Measurements from ENCODE around the gene CDC40.

CDC40 gene

GRCh38 chr6:110180228-110181008 lies at the start of gene CDC40:
CDC40 (plus strand) TSS chr6:110180427; CDS start chr6:110180445, 18 bp downstream.
- TF ChIP-seq CTCF (IDR thresholded peaks at IDR 0.05; ENCODE audit: borderline replicate concordance, insufficient read depth, low read depth, low read length): no peak
- peak within 1 kb of the TSS; percentile 84 for H3K4me3 ChIP-seq (ENCODE audit: low read depth, low read length)

- H3K4me3 ChIP-seq (ENCODE audit: low read depth, low read length): no peak overlapping the region
- no peak for TF ChIP-seq CTCF (IDR thresholded peaks at IDR 0.05; ENCODE audit: borderline replicate concordance, insufficient read depth, low read depth, low read length)
These were observed 42.0 kb upstream of the CDC40 start for GRCh38 chr6:110137924-110138887.

GRCh38 chr6:110139052-110139451 lies 41.2 kb upstream of the CDC40 start:
- H3K4me3 ChIP-seq (ENCODE audit: low read depth, low read length): no peak overlapping the region
- no peak for TF ChIP-seq CTCF (IDR thresholded peaks at IDR 0.05; ENCODE audit: borderline replicate concordance, insufficient read depth, low read depth, low read length)

GRCh38 chr6:110140650-110141049 lies 39.6 kb upstream of the CDC40 start:
- TF ChIP-seq CTCF (IDR thresholded peaks at IDR 0.05; ENCODE audit: borderline replicate concordance, insufficient read depth, low read depth, low read length): no peak
- no peak overlapping the region for H3K4me3 ChIP-seq (ENCODE audit: low read depth, low read length)

GRCh38 chr6:110147870-110148269 lies 32.4 kb upstream of the CDC40 start:
- no peak overlapping the region for H3K4me3 ChIP-seq (ENCODE audit: low read depth, low read length)
- TF ChIP-seq CTCF (IDR thresholded peaks at IDR 0.05; ENCODE audit: borderline replicate concordance, insufficient read depth, low read depth, low read length): no peak

- H3K4me3 ChIP-seq (ENCODE audit: low read depth, low read length): no peak overlapping the region
- no peak for TF ChIP-seq CTCF (IDR thresholded peaks at IDR 0.05; ENCODE audit: borderline replicate concordance, insufficient read depth, low read depth, low read length)
These were observed 21.7 kb upstream of the CDC40 start for GRCh38 chr6:110158479-110158878.
